Astrocyte of the cerebellum (primary cell): ENCODE data around the gene DPT.

ENCODE experiments used
- DNase-seq: peaks from one replicate; pipeline ENCODE4 v3.0.0-alpha.2; 2011; ENCODE audit warnings: low read depth
- H3K4me3 ChIP-seq: 2 replicates; pipeline ENCODE4 v1.5.1; 2011; ENCODE audit warnings: mild to moderate bottlenecking, low read depth, low read length, moderate library complexity
- CTCF ChIP-seq: IDR thresholded peaks from 2 replicates; pipeline ENCODE4 v1.5.1; 2012; ENCODE audit warnings: low read length, low read depth, moderate library complexity, mild to moderate bottlenecking; ENCODE audit errors: missing control alignments
- in situ Hi-C: cut with HindIII; loops from 2 replicates; pipeline ENCODE4 v1.10.0; 2017; ENCODE audit warnings: low sequenced_read_pairs

DPT gene

GRCh38 chr1:168676861-168677260 lies 52.1 kb downstream of the DPT start:
- in situ Hi-C loops, result no loop called here
- no peak overlapping the region for H3K4me3 ChIP-seq
- no peak for DNase-seq
- no peak for TF ChIP-seq CTCF

GRCh38 chr1:168676029-168676812 lies 52.8 kb downstream of the DPT start:
- H3K4me3 ChIP-seq, result no peak overlapping the region
- no peak for TF ChIP-seq CTCF
- no peak for DNase-seq
- in situ Hi-C loops, result no loop called here

- no peak overlapping the region for H3K4me3 ChIP-seq
- no peak for DNase-seq
- no peak for TF ChIP-seq CTCF
- in situ Hi-C loops, result no loop called here
Observed at GRCh38 chr1:168673974-168674683, 54.9 kb downstream of the DPT start.

- in situ Hi-C loops, result no loop called here
- DNase-seq, result no peak
- no peak for TF ChIP-seq CTCF
- H3K4me3 ChIP-seq, result no peak overlapping the region
Observed at GRCh38 chr1:168672278-168672677, 56.7 kb downstream of the DPT start.

GRCh38 chr1:168671782-168672181 lies 57.2 kb downstream of the DPT start:
- in situ Hi-C loops, result no loop called here
- no peak for DNase-seq
- H3K4me3 ChIP-seq, result no peak overlapping the region
- no peak for TF ChIP-seq CTCF

GRCh38 chr1:168665975-168666374 lies 63.0 kb downstream of the DPT start:
- TF ChIP-seq CTCF, result no peak
- H3K4me3 ChIP-seq, result no peak overlapping the region
- no peak for DNase-seq
- in situ Hi-C loops, result no loop called here
